HUES48 (cell line): ENCODE results near the gene ZNF471.
A peak's percentile ranks its signal among the peaks of the same experiment; 100 is the strongest.

Source experiments
- H3K27ac ChIP-seq: one replicate; pipeline ENCODE4 v1.7.0; 2013; ENCODE audit warnings: low read depth, low read length, inconsistent platforms
- H3K27me3 ChIP-seq: 2 replicates; pipeline ENCODE4 v1.6.1; 2013; ENCODE audit warnings: mild to moderate bottlenecking, low read length; ENCODE audit not compliant: control insufficient read depth, insufficient read depth
- H3K36me3 ChIP-seq: 2 replicates; pipeline ENCODE4 v1.6.1; 2013; ENCODE audit warnings: low read length; ENCODE audit not compliant: control insufficient read depth, insufficient read depth
- H3K4me1 ChIP-seq: 2 replicates; pipeline ENCODE4 v1.6.1; 2013; ENCODE audit warnings: mild to moderate bottlenecking, low read length; ENCODE audit not compliant: control insufficient read depth, insufficient read depth
- H3K4me3 ChIP-seq: 2 replicates; pipeline ENCODE4 v1.5.1; 2013; ENCODE audit warnings: mild to moderate bottlenecking, low read depth, low read length
- H3K9ac ChIP-seq: 2 replicates; pipeline ENCODE4 v1.6.1; 2013; ENCODE audit warnings: mild to moderate bottlenecking, low read depth, low read length, moderate library complexity
- H3K9me3 ChIP-seq: 2 replicates; pipeline ENCODE4 v1.6.1; 2013; ENCODE audit warnings: low read length; ENCODE audit not compliant: control insufficient read depth, insufficient read depth

Gene ZNF471

DNA sequence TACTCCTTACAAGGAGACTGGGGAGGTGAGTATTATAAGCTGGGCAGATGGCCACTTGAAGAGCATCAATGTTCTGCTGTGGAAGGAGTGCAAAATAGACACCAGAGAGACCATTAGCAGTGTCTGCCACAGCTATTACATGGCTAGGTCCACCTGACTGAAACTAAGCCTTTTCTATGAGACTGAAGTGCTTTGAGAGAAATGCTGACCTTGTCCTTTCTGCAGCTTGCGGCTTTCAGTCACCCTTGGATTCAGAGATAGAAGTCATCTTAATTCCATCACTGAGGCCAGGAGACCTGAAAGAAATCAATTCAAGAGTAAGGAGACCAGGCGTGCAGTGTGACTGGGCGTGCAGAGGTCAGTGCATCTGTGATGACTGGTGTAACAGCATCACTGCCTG lies 29.8 kb downstream of the ZNF471 start:
- Histone ChIP-seq H3K4me3 (peak overlapping the region; percentile 95), H3K27ac (no peak overlapping the region), H3K4me1 (no peaks in the 10 kb centered on the region), H3K9ac (no peak overlapping the region), H3K27me3 (no peaks in the 10 kb centered on the region), H3K9me3 (peaks cover 55% of the 10 kb centered on the region), H3K36me3 (0 out of 2 replicates have a peak, but pooled peaks cover 4% of the 10 kb centered on the region)

GRCh38 chr19:56538254-56538760 lies 30.7 kb downstream of the ZNF471 start:
- peak overlapping the region; percentile 71 for H3K9ac ChIP-seq
- no peaks in the 10 kb centered on the region for H3K4me1 ChIP-seq
- peak overlapping the region; percentile 75 for H3K27ac ChIP-seq
- peak overlapping the region; percentile 95 for H3K4me3 ChIP-seq
- peaks cover 57% of the 10 kb centered on the region for H3K9me3 ChIP-seq
- H3K36me3 ChIP-seq = 0 out of 2 replicates have a peak, but pooled peaks cover 4% of the 10 kb centered on the region
- no peaks in the 10 kb centered on the region for H3K27me3 ChIP-seq

DNA sequence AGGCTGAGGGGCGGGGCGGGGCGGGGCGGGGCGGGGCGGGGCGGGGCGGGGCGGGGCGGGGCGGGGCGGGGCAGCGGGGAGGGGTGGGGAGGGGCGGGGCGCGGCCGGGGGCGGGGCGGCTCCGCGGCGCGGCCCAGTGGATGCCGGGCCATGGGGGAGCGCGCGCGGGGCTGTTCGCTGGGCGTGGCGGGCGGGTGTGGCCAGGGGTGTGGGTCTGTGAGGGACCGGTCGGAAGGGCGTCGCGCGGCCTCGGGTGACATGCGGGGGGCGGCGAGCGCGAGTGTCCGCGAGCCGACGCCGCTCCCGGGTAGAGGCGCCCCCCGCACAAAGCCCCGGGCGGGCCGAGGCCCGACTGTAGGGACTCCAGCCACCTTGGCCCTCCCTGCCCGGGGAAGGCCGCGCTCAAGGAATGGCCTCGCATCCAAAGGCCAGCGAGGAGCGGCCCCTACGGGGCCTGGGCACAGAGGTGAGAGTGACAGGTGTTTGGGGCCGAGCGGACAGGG lies 31.2 kb downstream of the ZNF471 start, which contains the start of gene ZFP28:
Gene ZFP28, plus strand, starts transcription at position 188 of the 503 bp plus-strand sequence. Its CDS starts 71 bp downstream, at position 259.
- H3K9ac ChIP-seq = peak within 1 kb of the TSS; percentile 71
- peak within 1 kb of the TSS; percentile 95 for H3K4me3 ChIP-seq
- no peaks in the 10 kb centered on the region for H3K27me3 ChIP-seq
- H3K9me3 ChIP-seq = peaks cover 57% of the 10 kb centered on the region
- no peaks in the 10 kb centered on the region for H3K4me1 ChIP-seq
- H3K36me3 ChIP-seq = 0 out of 2 replicates have a peak, but pooled peaks cover 4% of the 10 kb centered on the region
- peak within 1 kb of the TSS; percentile 75 for H3K27ac ChIP-seq

DNA sequence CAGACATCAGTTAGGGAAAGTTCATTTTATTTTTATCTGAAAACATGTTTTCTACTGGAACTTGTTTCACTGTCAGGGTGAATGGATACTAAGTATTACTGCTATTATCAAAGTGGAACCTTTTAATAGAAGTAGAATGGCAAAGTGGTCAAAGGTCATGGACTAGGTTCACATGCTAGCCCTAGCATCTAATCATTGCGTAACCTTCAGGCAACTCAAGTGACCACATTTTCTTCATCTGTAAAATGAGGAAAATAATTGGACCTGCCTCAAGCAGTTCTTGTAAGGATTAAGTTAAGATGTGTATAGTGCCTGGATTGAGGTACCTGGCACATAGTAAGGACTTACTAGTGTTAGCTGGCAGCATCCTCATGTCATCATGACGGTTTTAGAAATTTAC lies 36.1 kb downstream of the ZNF471 start:
- Histone ChIP-seq H3K27ac (no peak overlapping the region), H3K27me3 (no peaks in the 10 kb centered on the region), H3K4me1 (no peaks in the 10 kb centered on the region), H3K9me3 (peaks cover 79% of the 10 kb centered on the region), H3K9ac (no peak overlapping the region), H3K36me3 (peaks cover 15% of the 10 kb centered on the region), H3K4me3 (no peak overlapping the region)

DNA sequence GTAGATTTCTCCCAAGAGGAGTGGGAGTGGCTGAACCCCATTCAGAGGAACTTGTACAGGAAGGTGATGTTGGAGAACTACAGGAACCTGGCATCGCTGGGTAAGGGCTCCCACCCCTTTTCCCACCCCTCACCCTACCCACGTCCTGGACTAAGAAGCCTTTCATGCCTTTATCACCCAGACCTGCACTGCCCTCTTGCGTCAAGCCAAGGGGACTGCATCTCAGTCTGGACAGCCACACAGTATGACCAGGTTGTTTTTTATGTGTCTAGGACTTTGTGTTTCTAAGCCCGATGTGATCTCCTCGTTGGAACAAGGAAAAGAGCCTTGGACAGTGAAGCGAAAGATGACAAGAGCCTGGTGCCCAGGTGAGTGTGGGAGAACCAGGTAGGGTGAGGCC lies 39.9 kb downstream of the ZNF471 start:
- peaks cover 88% of the 10 kb centered on the region for H3K9me3 ChIP-seq
- no peak overlapping the region for H3K9ac ChIP-seq
- no peak overlapping the region for H3K27ac ChIP-seq
- H3K36me3 ChIP-seq = peaks cover 36% of the 10 kb centered on the region
- no peak overlapping the region for H3K4me3 ChIP-seq
- no peaks in the 10 kb centered on the region for H3K27me3 ChIP-seq
- no peaks in the 10 kb centered on the region for H3K4me1 ChIP-seq

- Histone ChIP-seq H3K27me3 (no peaks in the 10 kb centered on the region), H3K36me3 (peaks cover 43% of the 10 kb centered on the region), H3K9ac (no peak overlapping the region), H3K4me1 (no peaks in the 10 kb centered on the region), H3K9me3 (peaks cover 89% of the 10 kb centered on the region), H3K4me3 (peak overlapping the region; percentile 26; the same call in 1 of the 2 replicates), H3K27ac (no peak overlapping the region)
Measured at GRCh38 chr19:56554272-56554869, 46.7 kb downstream of the ZNF471 start.

DNA sequence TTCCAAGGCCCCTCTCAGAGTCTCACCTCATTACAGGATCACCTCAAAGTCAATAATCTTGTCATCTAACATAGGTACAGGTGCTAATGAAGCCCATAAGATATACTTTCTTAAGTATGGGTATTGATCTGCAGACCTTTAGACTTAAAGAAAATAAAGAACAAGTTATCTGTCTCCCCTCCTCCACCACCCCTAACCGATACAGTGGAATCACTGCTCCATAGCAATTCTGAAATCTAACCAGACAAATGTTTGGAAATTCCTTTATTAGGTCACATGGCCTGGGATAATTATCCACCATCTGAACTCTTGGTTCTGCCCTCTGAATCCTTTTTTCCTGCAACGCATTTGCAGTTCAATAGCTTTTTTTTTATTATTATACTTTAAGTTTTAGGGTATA lies 55.1 kb downstream of the ZNF471 start:
- Histone ChIP-seq H3K9ac (no peak overlapping the region), H3K36me3 (no peaks in the 10 kb centered on the region), H3K4me1 (no peaks in the 10 kb centered on the region), H3K27ac (no peak overlapping the region), H3K9me3 (peaks cover 63% of the 10 kb centered on the region), H3K4me3 (no peak overlapping the region), H3K27me3 (no peaks in the 10 kb centered on the region)

DNA sequence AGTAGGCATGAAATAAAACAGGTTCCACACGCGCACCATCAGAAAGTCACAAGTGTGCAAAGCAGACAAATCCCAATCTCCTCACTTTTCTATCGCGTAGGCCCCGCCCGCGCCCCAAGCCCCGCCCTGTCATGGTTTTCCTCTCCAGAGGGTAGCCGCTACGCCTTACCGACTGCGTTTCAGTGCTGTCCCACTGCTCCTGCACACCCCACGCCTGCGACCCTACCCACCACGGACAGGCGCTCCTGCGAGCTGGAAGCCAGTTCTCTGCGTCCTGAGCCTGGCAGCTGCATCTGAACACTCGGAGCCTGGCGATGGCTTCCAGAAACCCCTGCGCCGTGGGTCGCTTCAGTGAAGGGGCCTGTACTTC lies 59.2 kb downstream of the ZNF471 start:
- Histone ChIP-seq H3K27ac (no peak overlapping the region), H3K4me1 (peaks cover 4% of the 10 kb centered on the region; the same call in 1 of the 2 replicates), H3K9me3 (peaks cover 68% of the 10 kb centered on the region), H3K36me3 (peaks cover 30% of the 10 kb centered on the region), H3K27me3 (no peaks in the 10 kb centered on the region), H3K4me3 (peak overlapping the region; percentile 98), H3K9ac (no peak overlapping the region; the same call in 1 of the 2 replicates)

GRCh38 chr19:56567274-56568120 lies 59.8 kb downstream of the ZNF471 start, which contains the start of gene ZNF470:
Gene ZNF470 (plus strand): TSS chr19:56567468. CDS start chr19:56570312, 2,844 bp downstream.
- Histone ChIP-seq H3K27ac (no peak within 1 kb of the TSS), H3K4me3 (peak within 1 kb of the TSS; percentile 98), H3K27me3 (no peaks in the 10 kb centered on the region), H3K4me1 (peaks cover 4% of the 10 kb centered on the region; the same call in 1 of the 2 replicates), H3K9me3 (peaks cover 66% of the 10 kb centered on the region), H3K36me3 (peaks cover 32% of the 10 kb centered on the region), H3K9ac (peak within 1 kb of the TSS; percentile 38)

GRCh38 chr19:56572589-56572988 lies 64.9 kb downstream of the ZNF471 start:
- peaks cover 80% of the 10 kb centered on the region for H3K36me3 ChIP-seq
- no peak overlapping the region for H3K27ac ChIP-seq
- H3K9ac ChIP-seq = no peak overlapping the region
- peaks cover 89% of the 10 kb centered on the region for H3K9me3 ChIP-seq
- no peaks in the 10 kb centered on the region for H3K27me3 ChIP-seq
- H3K4me1 ChIP-seq = peaks cover 4% of the 10 kb centered on the region; the same call in 1 of the 2 replicates
- no peak overlapping the region for H3K4me3 ChIP-seq
